GM12891 (cell line): ENCODE measurements around the gene PHACTR3.
"Not testable (repeated sequence)": the region's sequence is repeated elsewhere in the genome, so short reads cannot be mapped to it uniquely, and the experiment has no call there.

Source experiments
- DNase-seq: peaks from one replicate; pipeline ENCODE4 v3.0.0; 2011; ENCODE audit warnings: low spot score; ENCODE audit not compliant: insufficient read length
- FAIRE-seq: peaks from 2 replicates; lab custom pipeline; 2011; peaks lifted over from hg19 to GRCh38; lab: Jason Lieb, UNC
- PAX5 ChIP-seq: IDR thresholded peaks from 2 replicates; pipeline ENCODE4 v1.6.1; 2011; ENCODE audit warnings: low read length, moderate library complexity, mild to moderate bottlenecking; ENCODE audit not compliant: insufficient read depth, severe bottlenecking
- POLR2A ChIP-seq: IDR thresholded peaks from 2 replicates; pipeline ENCODE4 v1.6.1; 2011; ENCODE audit warnings: low read depth, low read length, control low read depth
- POLR2AphosphoS5 ChIP-seq: IDR thresholded peaks from 2 replicates; pipeline ENCODE4 v1.6.1; 2011; ENCODE audit warnings: low read depth, low read length, control low read depth
- POU2F2 ChIP-seq: IDR thresholded peaks from 2 replicates; pipeline ENCODE4 v1.6.1; 2011; ENCODE audit warnings: low read depth, mild to moderate bottlenecking, control low read depth, low read length, moderate library complexity
- SPI1 ChIP-seq: IDR thresholded peaks from 2 replicates; pipeline ENCODE4 v1.6.1; 2011; ENCODE audit warnings: low read depth, low read length, control low read depth
- TAF1 ChIP-seq: IDR thresholded peaks from 2 replicates; pipeline ENCODE4 v1.6.1; 2011; ENCODE audit warnings: low read depth, low read length, control low read depth

The PHACTR3 gene

GRCh38 chr20:59835448-59836395, 231.4 kb downstream of the PHACTR3 start:
- FAIRE-seq = no peak

GRCh38 chr20:59836767-59837166, 232.4 kb downstream of the PHACTR3 start:
- no peak for TF ChIP-seq TAF1
- TF ChIP-seq POLR2A = no peak
- TF ChIP-seq POLR2AphosphoS5 = no peak
- TF ChIP-seq POU2F2 = no peak
- TF ChIP-seq SPI1 = no peak
- no peak for TF ChIP-seq PAX5
- no peak for DNase-seq
- FAIRE-seq = no peak

More at GRCh38 chr20:59835448-59836395, 231.4 kb downstream of the PHACTR3 start:
- no peak for TF ChIP-seq SPI1
- TF ChIP-seq POU2F2 = no peak
- TF ChIP-seq POLR2A = no peak
- TF ChIP-seq POLR2AphosphoS5 = no peak
- TF ChIP-seq TAF1 = no peak
- TF ChIP-seq PAX5 = no peak
- DNase-seq = no peak

DNA sequence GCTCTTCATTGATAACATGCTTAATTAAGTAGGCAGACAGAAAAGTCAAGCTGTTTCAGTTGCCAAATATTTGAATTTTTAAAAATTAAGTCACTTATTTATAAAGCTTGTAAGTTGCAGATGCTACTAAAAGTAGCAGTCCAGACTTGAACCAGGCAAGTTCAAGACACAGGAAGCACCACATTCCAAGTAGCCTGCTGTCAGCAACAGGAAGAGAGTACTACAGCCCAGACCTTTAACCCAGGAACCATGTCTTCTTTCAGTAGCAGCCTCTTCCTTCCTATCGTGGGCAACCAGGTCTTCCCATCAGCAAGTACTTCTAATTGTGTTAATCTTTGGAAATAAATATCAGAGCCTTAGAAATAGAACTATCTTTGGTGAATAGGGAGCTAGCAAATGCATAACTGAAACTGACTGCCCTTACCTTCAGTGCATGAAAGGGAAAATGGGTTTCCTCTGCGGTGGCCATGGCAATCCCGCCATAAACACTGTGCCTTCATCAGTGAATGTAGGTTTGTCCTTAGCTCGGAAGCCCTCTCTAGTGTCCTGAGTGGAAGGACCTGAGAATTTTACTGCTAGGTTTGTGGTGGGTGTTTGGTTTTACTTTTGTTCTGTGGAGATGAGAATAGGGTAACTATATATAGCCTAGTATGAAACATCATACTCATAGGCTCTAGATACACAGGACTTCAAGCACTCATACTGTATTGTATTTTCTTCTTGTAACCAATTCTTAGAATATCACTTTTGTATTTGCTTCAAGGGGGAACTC, 233.5 kb downstream of the PHACTR3 start:
- TF ChIP-seq POU2F2 = no peak
- no peak for TF ChIP-seq POLR2A
- TF ChIP-seq TAF1 = no peak
- TF ChIP-seq PAX5 = no peak
- TF ChIP-seq POLR2AphosphoS5 = no peak
- no peak for TF ChIP-seq SPI1
- FAIRE-seq (no peak), DNase-seq (no peak)

- TF ChIP-seq POLR2AphosphoS5 (no peak), POU2F2 (no peak), PAX5 (no peak), SPI1 (no peak), POLR2A (no peak), TAF1 (no peak)
- no peak for FAIRE-seq
- DNase-seq = no peak
Observed at GRCh38 chr20:59839400-59839799, 235.1 kb downstream of the PHACTR3 start.

DNA sequence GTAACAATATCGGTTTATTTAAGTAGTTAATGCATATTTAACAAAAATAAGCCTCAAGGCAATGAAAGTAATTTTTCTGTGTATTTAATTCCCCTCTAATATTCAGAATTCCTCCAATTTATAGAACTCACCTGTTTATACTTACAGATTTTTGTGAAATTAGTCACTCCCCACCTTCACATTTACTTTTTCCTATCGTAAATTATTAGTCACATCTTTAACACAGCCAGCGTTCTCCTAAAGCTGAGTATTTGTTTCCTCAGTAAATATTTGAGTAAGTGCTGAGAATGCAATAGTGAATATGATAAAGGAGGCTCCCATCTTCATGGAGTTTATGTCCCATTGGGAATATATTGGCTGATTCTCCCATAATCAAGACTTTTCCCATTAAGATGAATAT, 241.1 kb downstream of the PHACTR3 start:
- no peak for DNase-seq
- FAIRE-seq = no peak
- TF ChIP-seq TAF1 (no peak), POLR2AphosphoS5 (no peak), POU2F2 (no peak)

DNA sequence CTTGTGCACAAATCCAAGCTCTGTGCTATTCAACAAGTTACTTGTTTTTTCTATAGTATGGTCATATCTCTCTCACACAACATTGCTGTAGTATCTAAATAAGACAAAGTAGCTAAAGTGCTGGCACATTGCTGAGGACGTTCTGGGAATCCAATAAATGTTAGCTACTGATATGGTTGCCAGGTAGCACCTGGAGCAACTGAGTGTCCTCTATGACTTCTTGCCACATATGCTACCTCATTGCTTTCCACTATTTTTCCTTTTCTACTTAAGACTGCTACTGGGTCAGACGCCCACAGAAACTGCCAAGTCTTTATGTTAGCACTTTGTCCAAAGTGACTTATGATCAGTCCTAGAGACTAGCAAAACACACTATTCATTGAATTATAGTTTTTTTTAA, 243.8 kb downstream of the PHACTR3 start:
- FAIRE-seq = no peak
- TF ChIP-seq POU2F2 = no peak
- TF ChIP-seq SPI1 = no peak
- TF ChIP-seq PAX5 = no peak
- TF ChIP-seq POLR2AphosphoS5 = no peak
- TF ChIP-seq TAF1 = no peak
- no peak for TF ChIP-seq POLR2A
- no peak for DNase-seq

- no peak for FAIRE-seq
- no peak for DNase-seq
- TF ChIP-seq TAF1 = no peak
- no peak for TF ChIP-seq SPI1
- no peak for TF ChIP-seq POLR2AphosphoS5
- TF ChIP-seq POU2F2 = no peak
- no peak for TF ChIP-seq POLR2A
- no peak for TF ChIP-seq PAX5
Observed at GRCh38 chr20:59850018-59850641, 245.8 kb downstream of the PHACTR3 start.

- not testable (repeated sequence) for FAIRE-seq
Observed at GRCh38 chr20:59856526-59856925, 252.2 kb downstream of the PHACTR3 start.

DNA sequence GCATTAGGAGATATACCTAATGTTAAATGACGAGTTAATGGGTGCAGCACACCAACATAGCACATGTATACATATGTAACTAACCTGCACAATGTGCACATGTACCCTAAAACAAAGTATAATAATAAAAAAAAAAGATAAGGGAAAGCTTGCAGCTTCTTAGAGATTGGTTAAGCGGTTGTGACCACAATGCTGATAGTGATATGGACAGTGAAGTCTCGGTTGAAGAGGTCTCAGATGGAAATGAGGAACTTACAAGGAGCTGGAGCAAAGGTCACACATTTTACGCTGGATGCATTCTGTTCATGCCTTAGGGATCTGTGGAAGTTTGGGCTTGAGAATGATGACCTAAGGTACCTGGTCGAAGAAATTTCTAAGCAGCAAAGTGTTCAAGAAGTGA, 252.6 kb downstream of the PHACTR3 start:
- not testable (repeated sequence) for FAIRE-seq, DNase-seq

More at GRCh38 chr20:59856526-59856925, 252.2 kb downstream of the PHACTR3 start:
- not testable (repeated sequence) for DNase-seq

- DNase-seq = no peak
- TF ChIP-seq TAF1 (no peak), PAX5 (no peak), POU2F2 (no peak), POLR2AphosphoS5 (no peak), POLR2A (no peak), SPI1 (no peak)
- no peak for FAIRE-seq
Observed at GRCh38 chr20:59857966-59858365, 253.6 kb downstream of the PHACTR3 start.
